Measurements from ENCODE around the gene MYH15. TPM values are rescaled to one million over a fixed set of nuclear protein-coding genes. Genes with fewer than 3 reads are reported as not detected.

The MYH15 gene
- total and polyA plus RNA-seq, 12 donors = 0.07 to 1.0 (median 0.20) TPM; not detected in 2

GRCh38 chr3:108505811-108506210 lies 4.6 kb downstream of the MYH15 start:
- Histone ChIP-seq H3K4me3 (no peak overlapping the region), H3K27ac (no peak overlapping the region), H3K9me3 (replicated peaks in 1 of 3) (no peaks in the 10 kb centered on the region), H3K36me3 (replicated peaks in 1 of 2) (no peaks in the 10 kb centered on the region), H3K27me3 (no peaks in the 10 kb centered on the region), H3K4me1 (replicated peaks in 1 of 2) (no peaks in the 10 kb centered on the region)
- TF ChIP-seq POLR2A (IDR thresholded peaks at IDR 0.05) = no peak
- TF ChIP-seq, protein P1, sequence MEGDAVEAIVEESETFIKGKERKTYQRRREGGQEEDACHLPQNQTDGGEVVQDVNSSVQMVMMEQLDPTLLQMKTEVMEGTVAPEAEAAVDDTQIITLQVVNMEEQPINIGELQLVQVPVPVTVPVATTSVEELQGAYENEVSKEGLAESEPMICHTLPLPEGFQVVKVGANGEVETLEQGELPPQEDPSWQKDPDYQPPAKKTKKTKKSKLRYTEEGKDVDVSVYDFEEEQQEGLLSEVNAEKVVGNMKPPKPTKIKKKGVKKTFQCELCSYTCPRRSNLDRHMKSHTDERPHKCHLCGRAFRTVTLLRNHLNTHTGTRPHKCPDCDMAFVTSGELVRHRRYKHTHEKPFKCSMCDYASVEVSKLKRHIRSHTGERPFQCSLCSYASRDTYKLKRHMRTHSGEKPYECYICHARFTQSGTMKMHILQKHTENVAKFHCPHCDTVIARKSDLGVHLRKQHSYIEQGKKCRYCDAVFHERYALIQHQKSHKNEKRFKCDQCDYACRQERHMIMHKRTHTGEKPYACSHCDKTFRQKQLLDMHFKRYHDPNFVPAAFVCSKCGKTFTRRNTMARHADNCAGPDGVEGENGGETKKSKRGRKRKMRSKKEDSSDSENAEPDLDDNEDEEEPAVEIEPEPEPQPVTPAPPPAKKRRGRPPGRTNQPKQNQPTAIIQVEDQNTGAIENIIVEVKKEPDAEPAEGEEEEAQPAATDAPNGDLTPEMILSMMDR (IDR thresholded peaks at IDR 0.05) = no peak
- intact Hi-C loops (cut with DNase I) = no loop called here
- WGBS, 4 donors = 80 to 94% (median 86%) methylated on average over 1 of the region's 1 CpG
- DNase-seq = no peak

- Histone ChIP-seq H3K4me3 (no peak overlapping the region), H3K27me3 (no peaks in the 10 kb centered on the region), H3K27ac (no peak overlapping the region), H3K36me3 (replicated peaks in 1 of 2) (no peaks in the 10 kb centered on the region), H3K9me3 (replicated peaks in 1 of 3) (no peaks in the 10 kb centered on the region), H3K4me1 (replicated peaks in 1 of 2) (no peaks in the 10 kb centered on the region)
- TF ChIP-seq, protein P1 (IDR thresholded peaks at IDR 0.05) = no peak
- TF ChIP-seq POLR2A (IDR thresholded peaks at IDR 0.05) = no peak
- no peak for DNase-seq
- intact Hi-C loops (cut with DNase I) = no loop called here
Measured at GRCh38 chr3:108503722-108504121, 6.7 kb downstream of the MYH15 start.

DNA sequence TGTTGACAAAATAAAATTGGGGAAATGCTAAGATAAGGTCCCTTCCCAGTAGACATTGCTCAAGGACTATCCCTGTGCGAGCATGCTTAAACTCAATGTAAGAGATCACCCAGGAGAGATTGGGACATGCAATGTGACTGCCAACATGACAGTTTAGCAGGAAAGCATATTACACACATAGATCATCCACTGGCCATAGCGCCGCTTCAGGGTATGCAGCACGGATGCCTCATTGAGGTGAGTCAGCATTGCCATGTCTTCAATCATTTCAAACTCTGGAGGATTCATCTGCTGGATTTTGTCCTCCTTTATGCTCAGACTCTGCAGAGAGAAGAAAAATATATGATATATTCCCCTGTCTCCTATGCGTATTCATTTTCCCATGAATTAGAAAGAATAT lies 8.9 kb downstream of the MYH15 start:
- no peak for DNase-seq
- Histone ChIP-seq H3K36me3 (replicated peaks in 1 of 2) (no peaks in the 10 kb centered on the region), H3K4me3 (no peak overlapping the region), H3K9me3 (replicated peaks in 1 of 3) (no peaks in the 10 kb centered on the region), H3K27ac (no peak overlapping the region), H3K27me3 (no peaks in the 10 kb centered on the region), H3K4me1 (replicated peaks in 1 of 2) (no peaks in the 10 kb centered on the region)
- no peak for TF ChIP-seq POLR2A (IDR thresholded peaks at IDR 0.05)
- TF ChIP-seq, protein P1 (IDR thresholded peaks at IDR 0.05) = no peak
- 81 to 91% (median 83%) methylated on average over 5 of the region's 5 CpGs for WGBS, 4 donors
- intact Hi-C loops (cut with DNase I) = no loop called here

GRCh38 chr3:108500728-108501127 lies 9.7 kb downstream of the MYH15 start:
- Histone ChIP-seq H3K4me1 (replicated peaks in 1 of 2) (no peaks in the 10 kb centered on the region), H3K36me3 (replicated peaks in 1 of 2) (no peaks in the 10 kb centered on the region), H3K9me3 (replicated peaks in 1 of 3) (no peaks in the 10 kb centered on the region), H3K4me3 (no peak overlapping the region), H3K27ac (no peak overlapping the region), H3K27me3 (no peaks in the 10 kb centered on the region)
- intact Hi-C loops (cut with DNase I) = no loop called here
- DNase-seq = no peak
- TF ChIP-seq POLR2A (IDR thresholded peaks at IDR 0.05) = no peak
- TF ChIP-seq, protein P1 (IDR thresholded peaks at IDR 0.05) = no peak
- WGBS, 4 donors = 85 to 100% (median 95%) methylated on average over 1 of the region's 1 CpG

Measured in adrenal gland (tissue), 12 donors.